A549 (cell line): ENCODE data around the gene SLC38A3. TPM values are rescaled to one million over a fixed set of nuclear protein-coding genes. Genes with fewer than 3 reads are reported as not detected.

Experiments
- ATAC-seq, 2 experiments: fragments of 200-7000 bp in 1 of 2; fragments of >200 bp in 1 of 2; cut with Nextera tagmentation in 1 of 2; cut with Tn5 transposase in 1 of 2; 3 replicates each; pipeline versions ENCODE4 v1.8.0 to v1.9.1; 2018 to 2020; ENCODE audit warnings: mild to moderate bottlenecking in 1 of 2, moderate library complexity in 1 of 2
- CTCF ChIA-PET: fragments of 300-600 bp; sonication (Branson Sonifier 250); formaldehyde crosslinking; extraction: SDS; loops from one replicate; lab custom pipeline; 2021; ENCODE audit warnings: antibody characterized with exemption, inconsistent platforms; lab: Yijun Ruan, JAX
- POLR2A ChIA-PET: fragments of 350-600 bp; formaldehyde crosslinking; extraction: SDS; loops from one replicate; lab custom pipeline; 2021; ENCODE audit warnings: antibody characterized with exemption, inconsistent platforms; lab: Yijun Ruan, JAX
- DNase-seq, 2 experiments: peaks; one replicate each; pipeline versions ENCODE4 v3.0.0 to v3.0.0-alpha.2; 2011 to 2016; ENCODE audit warnings: low read depth in 1 of 2, low spot score in 1 of 2
- FAIRE-seq: peaks from 2 replicates; lab custom pipeline; 2011; peaks lifted over from hg19 to GRCh38; lab: Jason Lieb, UNC
- H3K27ac ChIP-seq, 2 experiments: fragments of >200 bp; sonication (Bioruptor Twin); formaldehyde crosslinking; 3 replicates each; pipeline ENCODE4 v1.5.1; 2016 to 2017
- H3K4me1 ChIP-seq: fragments of >200 bp; sonication (Bioruptor Twin); formaldehyde crosslinking; 3 replicates; pipeline ENCODE4 v1.6.1; 2016
- H3K4me2 ChIP-seq: fragments of >200 bp; sonication (Bioruptor Twin); formaldehyde crosslinking; 3 replicates; pipeline ENCODE4 v1.6.1; 2016
- H3K4me3 ChIP-seq: fragments of >200 bp; sonication (Bioruptor Twin); formaldehyde crosslinking; 3 replicates; pipeline ENCODE4 v1.5.1; 2016
- H3K9me3 ChIP-seq: fragments of >200 bp; sonication (Bioruptor Twin); formaldehyde crosslinking; 3 replicates; pipeline ENCODE4 v1.6.1; 2016
- BCL3 ChIP-seq: fragments of >200 bp; sonication (Bioruptor Twin); formaldehyde crosslinking; IDR thresholded peaks from 3 replicates; pipeline ENCODE4 v1.6.1; 2016
- EHMT2 ChIP-seq: fragments of 200-600 bp; sonication (generic); IDR thresholded peaks from 2 replicates; pipeline ENCODE4 v1.6.1; 2016; ENCODE audit warnings: antibody characterized with exemption, low read depth, mild to moderate bottlenecking, moderate library complexity
- ELK1 ChIP-seq: fragments of 150-350 bp; IDR thresholded peaks from 2 replicates; pipeline ENCODE4 v1.6.1; 2014; ENCODE audit warnings: low read depth, mild to moderate bottlenecking, low read length
- FOSL2 ChIP-seq, 2 experiments: fragments of 450-650 bp in 1 of 2; fragments of >200 bp in 1 of 2; sonication (Bioruptor Twin) in 1 of 2; formaldehyde crosslinking; IDR thresholded peaks; 2 replicates each; pipeline versions ENCODE4 v1.5.0 to v1.6.1; 2016 to 2020; ENCODE audit warnings: mild to moderate bottlenecking in 1 of 2, moderate library complexity in 1 of 2
- FOXS1 ChIP-seq: fragments of 250-450 bp; sonication (Bioruptor Pico); IDR thresholded peaks from 2 replicates; pipeline ENCODE4 v1.5.0; 2020; ENCODE audit warnings: mild to moderate bottlenecking, moderate library complexity
- HOXB5 ChIP-seq: fragments of 250-450 bp; sonication (Bioruptor Pico); IDR thresholded peaks from 2 replicates; pipeline ENCODE4 v1.5.0; 2020; ENCODE audit warnings: mild to moderate bottlenecking, moderate library complexity
- JUN ChIP-seq, 2 experiments: fragments of >200 bp; sonication (Bioruptor Twin); formaldehyde crosslinking; IDR thresholded peaks; 2 replicates in 1 of 2; 3 replicates in 1 of 2; pipeline ENCODE4 v1.6.1; 2016 to 2017
- KDM1A ChIP-seq: fragments of 200-600 bp; sonication (generic); IDR thresholded peaks from 2 replicates; pipeline ENCODE4 v1.6.1; 2016; ENCODE audit warnings: low read depth, mild to moderate bottlenecking
- POLR2AphosphoS2 ChIP-seq: conservative IDR thresholded peaks from 2 replicates; pipeline ENCODE4 v1.6.1; 2012; ENCODE audit warnings: low read length, improper control_type of control experiment, inconsistent platforms
- RARB ChIP-seq: fragments of 250-450 bp; sonication (Bioruptor Pico); IDR thresholded peaks from 2 replicates; pipeline ENCODE4 v1.8.0; 2021; ENCODE audit warnings: mild to moderate bottlenecking, moderate library complexity
- REST ChIP-seq: fragments of 200-600 bp; sonication (generic); IDR thresholded peaks from 2 replicates; pipeline ENCODE4 v1.6.1; 2016; ENCODE audit warnings: antibody characterized with exemption, mild to moderate bottlenecking, moderate library complexity
- RFX5 ChIP-seq: fragments of 450-650 bp; IDR thresholded peaks from 2 replicates; pipeline ENCODE4 v1.7.1; 2014; ENCODE audit warnings: antibody characterized with exemption, mild to moderate bottlenecking, moderate library complexity
- ZC3H11A ChIP-seq: fragments of 450-650 bp; IDR thresholded peaks from 2 replicates; pipeline ENCODE4 v1.6.1; 2014; ENCODE audit warnings: antibody characterized with exemption, mild to moderate bottlenecking
- WGBS: methylation state at CpG from one replicate; pipeline ENCODE4 v1.1.6; 2017; ENCODE audit errors: missing lambda C conversion rate; 5-methylcytosine and 5-hydroxymethylcytosine counted together
- polyA plus RNA-seq, 4 experiments: library from polyadenylated mRNA; depleted of rRNA in 3 of 4; stranded (reverse); fragments of >200 nt; fragmentation: RNase III in 1 of 4; extraction: RNeasy Plus Mini Kit Qiagen cat#74134 plus additional on column Dnase treatment in 1 of 4; gene quantifications; 2 replicates in 3 of 4; 3 replicates in 1 of 4; pipeline ENCODE4 v1.2.3, GENCODE V29; 2011 to 2017

The SLC38A3 gene
- polyA plus RNA-seq, 2 of the 4 experiments (the other 2 are of a cell fraction), result 0.05 TPM; not detected in 1

GRCh38 chr3:50220109-50220508, 15.0 kb downstream of the SLC38A3 start:
- 92% methylated on average over 4 of the region's 6 CpGs for WGBS
- CTCF ChIA-PET, result interaction anchor here (2.0 to 25.9 kb wide), 3 partner anchors 26 to 99 kb away, joined by 8 to 550 read pairs (median 14); partner anchors contain the start of gene GNAT1
- no peak overlapping the region for H3K27ac ChIP-seq
- H3K4me1 ChIP-seq, result no peaks in the 10 kb centered on the region
- ATAC-seq, result no peak
- TF ChIP-seq RFX5 (no peak), RARB (no peak), FOSL2 (IDR thresholded peaks at IDR 0.05) (no peak), FOSL2 (CRISPR knock-in tag; IDR thresholded peaks at IDR 0.05) (no peak), ZC3H11A (no peak), EHMT2 (no peak), POLR2AphosphoS2 (no peak), REST (no peak), KDM1A (no peak)
- TF ChIP-seq, all 56 proteins: peak for 0
- DNase-seq (no peak), FAIRE-seq (no peak)
- H3K4me2 ChIP-seq, result no peak overlapping the region
- POLR2A ChIA-PET, result no interaction called here
- H3K4me3 ChIP-seq, result no peak overlapping the region
- no peaks in the 10 kb centered on the region for H3K9me3 ChIP-seq

- H3K4me3 ChIP-seq, result no peak overlapping the region
- no peak overlapping the region for H3K4me2 ChIP-seq
- ATAC-seq (no peak), FAIRE-seq (no peak), DNase-seq (no peak)
- ChIA-PET POLR2A (no interaction called here), CTCF (interaction anchor here (0.8 to 25.9 kb wide), 5 partner anchors 10 to 103 kb away, joined by 3 to 550 read pairs (median 14); partner anchors contain the start of gene GNAT1)
- 0 out of 3 replicates have a peak, but pooled peaks cover 3% of the 10 kb centered on the region for H3K4me1 ChIP-seq
- no peak for TF ChIP-seq HOXB5 (CRISPR knock-in tag)
- TF ChIP-seq ELK1, result no peak
- TF ChIP-seq BCL3, result no peak
- no peak overlapping the region for H3K27ac ChIP-seq
- 78% methylated on average over 3 of the region's 4 CpGs for WGBS
- H3K9me3 ChIP-seq, result no peaks in the 10 kb centered on the region
Observed at GRCh38 chr3:50221051-50221410, 16.0 kb downstream of the SLC38A3 start.

- TF ChIP-seq FOXS1 (CRISPR knock-in tag) (no peak), JUN (IDR thresholded peaks at IDR 0.05) (no peak)
- ATAC-seq (no peak), FAIRE-seq (no peak), DNase-seq (no peak)
- Histone ChIP-seq H3K9me3 (no peaks in the 10 kb centered on the region), H3K4me1 (0 out of 3 replicates have a peak, but pooled peaks cover 3% of the 10 kb centered on the region), H3K27ac (no peak overlapping the region), H3K4me2 (no peak overlapping the region), H3K4me3 (no peak overlapping the region)
- ChIA-PET CTCF (interaction anchor here (0.8 to 25.9 kb wide), 7 partner anchors 11 to 103 kb away, joined by 3 to 550 read pairs (median 7); partner anchors contain the start of gene GNAT1), POLR2A (no interaction called here)
- 58% methylated on average over 3 of the region's 12 CpGs for WGBS
Observed at GRCh38 chr3:50221411-50222168, 16.5 kb downstream of the SLC38A3 start.
